ENCODE data around the gene PODXL. TPM values are rescaled to one million over a fixed set of nuclear protein-coding genes. Genes with fewer than 3 reads are reported as not detected.

PODXL gene
- total and polyA plus RNA-seq, 10 of the 15 experiments (the other 5 are each of a cell fraction or from before 2014, with no cell fraction given) = 0.04 to 1.8 (median 0.38) TPM

GRCh38 chr7:131494182-131494581, 62.2 kb downstream of the PODXL start:
- POLR2A ChIA-PET = no interaction called here

GRCh38 chr7:131493581-131493980, 62.8 kb downstream of the PODXL start:
- Histone ChIP-seq H4K20me1 (ENCODE audit: control insufficient read depth, insufficient read depth) (no peaks in the 10 kb centered on the region), H3K27ac (ENCODE audit: control insufficient read depth, insufficient read depth) (no peak overlapping the region), H3K9me3 (replicated peaks; ENCODE audit: control insufficient read depth, insufficient read depth, low read length) (no peaks in the 10 kb centered on the region), H3K4me1 (ENCODE audit: control insufficient read depth, insufficient read depth, low read length) (no peaks in the 10 kb centered on the region), H3K27me3 (replicated peaks in 1 of 2; ENCODE audit: control insufficient read depth in 2 of 2, insufficient read depth in 2 of 2, low read length in 1 of 2) (no peaks in the 10 kb centered on the region), H2AFZ (ENCODE audit: control insufficient read depth, low read depth, low read length) (no peak overlapping the region), H3K79me2 (ENCODE audit: control insufficient read depth, insufficient read depth, low read length) (no peaks in the 10 kb centered on the region), H3K9ac (ENCODE audit: control insufficient read depth, insufficient read depth, low read length) (no peak overlapping the region), H3K36me3 (ENCODE audit: control insufficient read depth in 2 of 2, insufficient read depth in 2 of 2, low read length in 1 of 2) (peaks cover 0 to 5% of the 10 kb centered on the region in 2 experiments; a peak in 1 of 4 replicates), H3K4me3 (no peak overlapping the region), H3K4me2 (ENCODE audit: control insufficient read depth, insufficient read depth) (no peak overlapping the region)
- no peak for DNase-seq (ENCODE audit: low read depth, low spot score)
- CTCF ChIA-PET = interaction anchor here (0.9 to 2.2 kb wide), 7 partner anchors 9 to 619 kb away, joined by 3 to 16 read pairs (median 5); no protein-coding TSS in a partner anchor
- TF ChIP-seq ATF2 (IDR thresholded peaks at IDR 0.05; ENCODE audit: low read length) (no peak), NFYB (IDR thresholded peaks at IDR 0.05; ENCODE audit: insufficient read depth, low read depth, low read length) (no peak), ATF7 (IDR thresholded peaks at IDR 0.05; ENCODE audit: low read depth) (no peak), ZNF592 (IDR thresholded peaks at IDR 0.05) (no peak), STAT3 (IDR thresholded peaks at IDR 0.05; ENCODE audit: low read depth, low read length) (no peak), PKNOX1 (IDR thresholded peaks at IDR 0.05) (no peak), ASH2L (IDR thresholded peaks at IDR 0.05; ENCODE audit: borderline replicate concordance, low read depth) (no peak), NR2F1 (conservative IDR thresholded peaks at IDR 0.05) (no peak), SREBF2 (IDR thresholded peaks at IDR 0.05; ENCODE audit: low read length) (no peak)
- SMC1A ChIA-PET (ENCODE audit: uncharacterized antibody, unreplicated experiment) = interaction anchor here (1.2 to 3.6 kb wide), 7 partner anchors 9 to 555 kb away, joined by 3 to 18 read pairs (median 5); no protein-coding TSS in a partner anchor
- in situ Hi-C loops (cut with MboI) (no loop called here), intact Hi-C loops (cut with micrococcal nuclease; ENCODE audit: unreplicated experiment) (no loop called here)
- FAIRE-seq = no peak
- POLR2A ChIA-PET = interaction anchor here (0.6 to 1.2 kb wide), 2 partner anchors 10 to 333 kb away, joined by 3 to 5 read pairs; no protein-coding TSS in a partner anchor
- BruUV-seq (replicated peaks) = no TSS peak
- RAD21 ChIA-PET (ENCODE audit: unreplicated experiment) = no interaction called here
- ATAC-seq = no peak

More at GRCh38 chr7:131494182-131494581, 62.2 kb downstream of the PODXL start:
- in situ Hi-C loops (cut with MboI) (no loop called here), intact Hi-C loops (cut with micrococcal nuclease; ENCODE audit: unreplicated experiment) (no loop called here)
- H3K4me2 ChIP-seq (ENCODE audit: control insufficient read depth, insufficient read depth) = no peak overlapping the region
- no peak for FAIRE-seq
- no TSS peak for BruUV-seq (replicated peaks)
- RAD21 ChIA-PET (ENCODE audit: unreplicated experiment) = no interaction called here
- H3K9ac ChIP-seq (ENCODE audit: control insufficient read depth, insufficient read depth, low read length) = no peak overlapping the region
- no peak for TF ChIP-seq TARDBP (IDR thresholded peaks at IDR 0.05; ENCODE audit: borderline replicate concordance)
- no peak overlapping the region for H2AFZ ChIP-seq (ENCODE audit: control insufficient read depth, low read depth, low read length)
- no peak overlapping the region for H3K4me3 ChIP-seq
- DNase-seq (ENCODE audit: low read depth, low spot score) = no peak
- H4K20me1 ChIP-seq (ENCODE audit: control insufficient read depth, insufficient read depth) = no peaks in the 10 kb centered on the region
- no peaks in the 10 kb centered on the region for H3K79me2 ChIP-seq (ENCODE audit: control insufficient read depth, insufficient read depth, low read length)
- no peaks in the 10 kb centered on the region for H3K9me3 ChIP-seq (replicated peaks; ENCODE audit: control insufficient read depth, insufficient read depth, low read length)
- CTCF ChIA-PET = interaction anchor here (1.0 to 2.2 kb wide), 4 partner anchors 11 to 28 kb away, joined by 3 to 16 read pairs (median 8); no protein-coding TSS in a partner anchor
- H3K27me3 ChIP-seq (replicated peaks in 1 of 2; ENCODE audit: control insufficient read depth in 2 of 2, insufficient read depth in 2 of 2, low read length in 1 of 2) = no peaks in the 10 kb centered on the region
- peaks cover 0 to 5% of the 10 kb centered on the region in 2 experiments; a peak in 1 of 4 replicates for H3K36me3 ChIP-seq (ENCODE audit: control insufficient read depth in 2 of 2, insufficient read depth in 2 of 2, low read length in 1 of 2)
- no peak for ATAC-seq
- H3K4me1 ChIP-seq (ENCODE audit: control insufficient read depth, insufficient read depth, low read length) = no peaks in the 10 kb centered on the region
- SMC1A ChIA-PET (ENCODE audit: uncharacterized antibody, unreplicated experiment) = interaction anchor here (1.2 to 3.6 kb wide), 5 partner anchors 10 to 512 kb away, joined by 3 to 18 read pairs (median 5); no protein-coding TSS in a partner anchor
- H3K27ac ChIP-seq (ENCODE audit: control insufficient read depth, insufficient read depth) = no peak overlapping the region
- 96% methylated on average over 2 of the region's 2 CpGs for WGBS (ENCODE audit: insufficient coverage, insufficient replicate concordance, low lambda C conversion rate, missing lambda C conversion rate)
